ENCODE measurements around the gene TUBGCP4. TPM values are rescaled to one million over a fixed set of nuclear protein-coding genes. Genes with fewer than 3 reads are reported as not detected.
"Not testable (repeated sequence)": the region's sequence is repeated elsewhere in the genome, so short reads cannot be mapped to it uniquely, and the experiment has no call there.

Gene TUBGCP4
- total RNA-seq, result 8.3 and 8.5 TPM in 2 replicates

GRCh38 chr15:43370975-43371974 lies at the start of gene TUBGCP4, which contains the start of gene ZSCAN29:
TUBGCP4 (plus strand) TSS chr15:43371101; CDS start chr15:43371355, 254 bp downstream.
ZSCAN29 (minus strand) TSS chr15:43371043; CDS start chr15:43369913, 1,130 bp downstream.
- peak; percentile 44 to 72 for DNase-seq (ENCODE audit: low read depth in 2 of 2)

GRCh38 chr15:43325039-43325684 lies 45.7 kb upstream of the TUBGCP4 start:
- DNase-seq (ENCODE audit: low read depth in 2 of 2), result no peak

GRCh38 chr15:43329217-43329959 lies 41.5 kb upstream of the TUBGCP4 start:
- no peak for DNase-seq (ENCODE audit: low read depth in 2 of 2)

GRCh38 chr15:43329960-43330779 lies 40.7 kb upstream of the TUBGCP4 start, which contains the start of gene LCMT2:
LCMT2 (minus strand) TSS chr15:43330573; CDS start chr15:43330489, 84 bp downstream.
- DNase-seq (ENCODE audit: low read depth in 2 of 2), result peak; percentile 90 to 92

GRCh38 chr15:43330780-43331087 lies 40.2 kb upstream of the TUBGCP4 start:
- no peak for DNase-seq (ENCODE audit: low read depth in 2 of 2)

- no peak for DNase-seq (ENCODE audit: low read depth in 2 of 2)
These were observed 24.6 kb upstream of the TUBGCP4 start for GRCh38 chr15:43346305-43346704.

- DNase-seq (ENCODE audit: low read depth in 2 of 2), result no peak
These were observed 23.8 kb upstream of the TUBGCP4 start for GRCh38 chr15:43347114-43347513.

- no peak for DNase-seq (ENCODE audit: low read depth in 2 of 2)
These were observed 18.1 kb upstream of the TUBGCP4 start for GRCh38 chr15:43352693-43353382.

- DNase-seq (ENCODE audit: low read depth in 2 of 2), result no peak
These were observed 10.1 kb upstream of the TUBGCP4 start for GRCh38 chr15:43360821-43361220.

GRCh38 chr15:43361313-43361903 lies 9.5 kb upstream of the TUBGCP4 start:
- no peak for DNase-seq (ENCODE audit: low read depth in 2 of 2)

- peak in 1 of 2 donors; percentile 27 for DNase-seq (ENCODE audit: low read depth in 2 of 2)
These were observed 459 bp upstream of the TUBGCP4 start for GRCh38 chr15:43370310-43370974.

GRCh38 chr15:43376017-43376705 lies 5.3 kb downstream of the TUBGCP4 start:
- DNase-seq (ENCODE audit: low read depth in 2 of 2), result peak in 1 of 2 donors; percentile 41

GRCh38 chr15:43378601-43379000 lies 7.7 kb downstream of the TUBGCP4 start:
- no peak for DNase-seq (ENCODE audit: low read depth in 2 of 2)

- no peak for DNase-seq (ENCODE audit: low read depth in 2 of 2)
These were observed 11.4 kb downstream of the TUBGCP4 start for GRCh38 chr15:43382310-43382709.

- DNase-seq (ENCODE audit: low read depth in 2 of 2), result no peak
These were observed 12.2 kb downstream of the TUBGCP4 start for GRCh38 chr15:43383070-43383469.

GRCh38 chr15:43390723-43391122 lies 19.8 kb downstream of the TUBGCP4 start:
- DNase-seq (ENCODE audit: low read depth in 2 of 2), result no peak

GRCh38 chr15:43393592-43393991 lies 22.7 kb downstream of the TUBGCP4 start:
- DNase-seq (ENCODE audit: low read depth in 2 of 2), result not testable (repeated sequence)

- DNase-seq (ENCODE audit: low read depth in 2 of 2), result no peak
These were observed 31.4 kb downstream of the TUBGCP4 start for GRCh38 chr15:43402255-43402654.

GRCh38 chr15:43403616-43404015 lies 32.7 kb downstream of the TUBGCP4 start:
- DNase-seq (ENCODE audit: low read depth in 2 of 2), result no peak

All from dermis microvascular lymphatic vessel endothelial cell (primary cell).